H9 (cell line): ENCODE data around the gene CDKAL1. TPM values are rescaled to one million over a fixed set of nuclear protein-coding genes. Genes with fewer than 3 reads are reported as not detected.

Experiments used
- DNase-seq: peaks from one replicate; pipeline ENCODE4 v3.0.0-alpha.2; 2017
- H2AFZ ChIP-seq: one replicate; pipeline ENCODE4 v1.6.1; 2013; ENCODE audit warnings: mild to moderate bottlenecking, low read length, control low read depth, moderate library complexity
- H2AK5ac ChIP-seq: 2 replicates; pipeline ENCODE4 v1.6.1; 2013; ENCODE audit warnings: low read length, control low read depth, mixed read lengths; ENCODE audit not compliant: insufficient read length
- H2BK120ac ChIP-seq: one replicate; pipeline ENCODE4 v1.6.1; 2013; ENCODE audit warnings: low read depth, mild to moderate bottlenecking, low read length, control low read depth, inconsistent platforms; ENCODE audit not compliant: poor library complexity, severe bottlenecking
- H2BK12ac ChIP-seq: 2 replicates; pipeline ENCODE4 v1.6.1; 2013; ENCODE audit warnings: low read length, control low read depth, mixed read lengths, low read depth; ENCODE audit not compliant: insufficient read length
- H2BK15ac ChIP-seq: 2 replicates; pipeline ENCODE4 v1.6.1; 2013; ENCODE audit warnings: low read depth, low read length, control low read depth
- H2BK20ac ChIP-seq: one replicate; pipeline ENCODE4 v1.6.1; 2013; ENCODE audit warnings: low read depth, mild to moderate bottlenecking, low read length, control low read depth, inconsistent platforms; ENCODE audit not compliant: poor library complexity, severe bottlenecking
- H2BK5ac ChIP-seq: 2 replicates; pipeline ENCODE4 v1.6.1; 2013; ENCODE audit warnings: low read length, control low read depth, mixed read lengths; ENCODE audit not compliant: insufficient read length
- H3K14ac ChIP-seq: 2 replicates; pipeline ENCODE4 v1.6.1; 2013; ENCODE audit warnings: low read length, control low read depth; ENCODE audit not compliant: insufficient read depth
- H3K18ac ChIP-seq: 2 replicates; pipeline ENCODE4 v1.6.1; 2013; ENCODE audit warnings: low read depth, mild to moderate bottlenecking, mixed read lengths, low read length, control low read depth; ENCODE audit not compliant: insufficient read length
- H3K23ac ChIP-seq: 2 replicates; pipeline ENCODE4 v1.6.1; 2013; ENCODE audit warnings: low read length, control low read depth, mixed read lengths, low read depth; ENCODE audit not compliant: insufficient read length
- H3K23me2 ChIP-seq: 2 replicates; pipeline ENCODE4 v1.6.1; 2013; ENCODE audit warnings: low read depth, mild to moderate bottlenecking, mixed read lengths, low read length, control low read depth; ENCODE audit not compliant: insufficient read length, poor library complexity, severe bottlenecking
- H3K27ac ChIP-seq: 2 replicates; pipeline ENCODE4 v1.5.1; 2013; ENCODE audit warnings: low read length, control low read depth, mixed read lengths, low read depth; ENCODE audit not compliant: insufficient read length
- H3K27me3 ChIP-seq: 2 replicates; pipeline ENCODE4 v1.6.1; 2013; ENCODE audit warnings: low read length, control low read depth, inconsistent platforms; ENCODE audit not compliant: insufficient read depth
- H3K4ac ChIP-seq: 2 replicates; pipeline ENCODE4 v1.6.1; 2013; ENCODE audit warnings: low read depth, mild to moderate bottlenecking, control low read depth, inconsistent platforms, low read length, moderate library complexity
- H3K4me1 ChIP-seq: 2 replicates; pipeline ENCODE4 v1.6.1; 2013; ENCODE audit warnings: low read length, control low read depth, inconsistent platforms; ENCODE audit not compliant: insufficient read depth
- H3K4me2 ChIP-seq: 2 replicates; pipeline ENCODE4 v1.6.1; 2013; ENCODE audit warnings: low read length, control low read depth, mixed read lengths; ENCODE audit not compliant: insufficient read length, insufficient read depth
- H3K56ac ChIP-seq: 2 replicates; pipeline ENCODE4 v1.6.1; 2013; ENCODE audit warnings: low read depth, mild to moderate bottlenecking, mixed read lengths, low read length, control low read depth; ENCODE audit not compliant: insufficient read length
- H3K79me1 ChIP-seq: 2 replicates; pipeline ENCODE4 v1.6.1; 2013; ENCODE audit warnings: low read depth, mild to moderate bottlenecking, moderate library complexity, low read length, control low read depth, inconsistent platforms; ENCODE audit not compliant: insufficient read depth, poor library complexity, severe bottlenecking
- H3K79me2 ChIP-seq: 2 replicates; pipeline ENCODE4 v1.6.1; 2013; ENCODE audit warnings: low read length, control low read depth, inconsistent platforms; ENCODE audit not compliant: insufficient read depth
- H3K9ac ChIP-seq: 2 replicates; pipeline ENCODE4 v1.6.1; 2013; ENCODE audit warnings: low read length, control low read depth, mixed read lengths; ENCODE audit not compliant: insufficient read length; ENCODE audit errors: extremely low read depth
- H3K9me3 ChIP-seq: one replicate; pipeline ENCODE4 v1.6.1; 2013; ENCODE audit warnings: low read depth, low read length, inconsistent platforms; ENCODE audit not compliant: control insufficient read depth
- H3T11ph ChIP-seq: one replicate; pipeline ENCODE4 v1.6.1; 2013; ENCODE audit warnings: mild to moderate bottlenecking, low read length, control low read depth, inconsistent platforms
- H4K20me1 ChIP-seq: one replicate; pipeline ENCODE4 v1.6.1; 2013; ENCODE audit not compliant: control insufficient read depth, insufficient read length, insufficient read depth
- H4K5ac ChIP-seq: 2 replicates; pipeline ENCODE4 v1.6.1; 2013; ENCODE audit warnings: low read depth, mild to moderate bottlenecking, mixed read lengths, low read length, control low read depth; ENCODE audit not compliant: insufficient read length
- H4K8ac ChIP-seq: replicated peaks from 2 replicates; pipeline ENCODE4 v1.6.1; 2013; ENCODE audit warnings: low read length, control low read depth, mixed read lengths, low read depth; ENCODE audit not compliant: insufficient read length
- H4K91ac ChIP-seq: 2 replicates; pipeline ENCODE4 v1.6.1; 2013; ENCODE audit warnings: low read depth, mild to moderate bottlenecking, moderate library complexity, mixed read lengths, low read length, control low read depth; ENCODE audit not compliant: insufficient read length
- H3K27ac Mint-ChIP-seq, 3 experiments: 2 replicates in 2 of 3; 3 replicates in 1 of 3; pipeline ENCODE4 v1.8.0; 2020 to 2021; ENCODE audit warnings: mixed read lengths in 3 of 3, mild to moderate bottlenecking in 1 of 3, moderate library complexity in 1 of 3
- H3K27me3 Mint-ChIP-seq: 2 replicates; pipeline ENCODE4 v1.8.0; 2021; ENCODE audit warnings: low read depth, mild to moderate bottlenecking, moderate library complexity, mixed read lengths
- H3K36me3 Mint-ChIP-seq, 3 experiments: 2 replicates in 2 of 3; 3 replicates in 1 of 3; pipeline ENCODE4 v1.8.0; 2020 to 2021; ENCODE audit warnings: low read depth in 3 of 3, mixed read lengths in 3 of 3; ENCODE audit not compliant: insufficient read depth in 1 of 3
- H3K4me1 Mint-ChIP-seq, 2 experiments: 2 replicates each; pipeline ENCODE4 v1.8.0; 2020; ENCODE audit warnings: mixed read lengths in 2 of 2
- H3K4me3 Mint-ChIP-seq, 2 experiments: 2 replicates in 1 of 2; 3 replicates in 1 of 2; pipeline ENCODE4 v1.8.0; 2020 to 2021; ENCODE audit warnings: mild to moderate bottlenecking in 2 of 2, mixed read lengths in 2 of 2, moderate library complexity in 1 of 2
- H3K9me3 Mint-ChIP-seq, 2 experiments: 2 replicates in 1 of 2; 3 replicates in 1 of 2; pipeline ENCODE4 v1.8.0; 2020; ENCODE audit warnings: mild to moderate bottlenecking in 2 of 2, mixed read lengths in 2 of 2, moderate library complexity in 1 of 2
- CTCF ChIP-seq: fragments of 200-600 bp; sonication (generic); conservative IDR thresholded peaks from 3 replicates; pipeline ENCODE4 v1.8.0; 2021; ENCODE audit warnings: antibody characterized with exemption, mild to moderate bottlenecking
- WGBS: extraction: QIAGEN DNeasy Blood & Tissue Kit; methylation state at CpG from one replicate; pipeline ENCODE4 v1.1.7; 2013; ENCODE audit warnings: missing lambda C conversion rate, low lambda C conversion rate, mixed read lengths; ENCODE audit not compliant: insufficient read length; ENCODE audit errors: extremely low coverage; 5-methylcytosine and 5-hydroxymethylcytosine counted together
- total RNA-seq: library from RNA; stranded (reverse); gene quantifications from 2 replicates; pipeline ENCODE4 v1.2.1, GENCODE V29; 2021

CDKAL1 gene
- total RNA-seq, 1 experiment from 2014 or later, result 23.0 TPM

DNA sequence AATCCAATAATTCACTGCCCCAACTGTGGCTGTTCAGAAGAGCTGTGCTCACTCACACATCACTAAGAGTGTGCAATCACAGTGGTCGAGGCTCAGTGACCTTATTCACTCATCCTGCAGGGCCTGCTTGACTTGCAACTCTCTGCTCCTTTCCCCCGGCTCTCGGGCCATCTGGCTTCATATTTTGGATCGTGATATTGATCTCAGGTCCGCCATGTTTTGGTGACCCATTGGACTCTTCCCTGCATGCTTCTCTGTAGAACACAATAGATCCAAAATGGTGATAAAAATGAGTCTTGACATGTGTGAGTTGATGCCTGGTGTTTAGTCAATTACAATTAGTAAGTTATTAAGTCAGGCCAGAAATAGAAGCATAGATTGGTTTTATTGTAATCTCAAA lies 745.4 kb downstream of the CDKAL1 start:
- Histone ChIP-seq H3K27ac (no peak overlapping the region), H4K20me1 (no peaks in the 10 kb centered on the region), H3K18ac (no peak overlapping the region), H3T11ph (no peak overlapping the region), H2AFZ (no peak overlapping the region), H3K4ac (no peak overlapping the region), H3K14ac (no peak overlapping the region), H2BK15ac (no peak overlapping the region), H3K27me3 (no peaks in the 10 kb centered on the region), H3K23ac (no peak overlapping the region), H3K4me1 (peaks cover 6% of the 10 kb centered on the region; the same call in 1 of the 2 replicates), H2BK20ac (no peak overlapping the region), H4K5ac (no peak overlapping the region), H2BK120ac (no peak overlapping the region), H2BK5ac (no peak overlapping the region), H3K9ac (no peak overlapping the region), H3K4me2 (no peak overlapping the region), H4K8ac (no peak overlapping the region), H3K56ac (no peak overlapping the region), H2AK5ac (no peak overlapping the region), H3K79me2 (no peaks in the 10 kb centered on the region), H3K9me3 (no peaks in the 10 kb centered on the region), H2BK12ac (no peak overlapping the region), H3K23me2 (no peaks in the 10 kb centered on the region), H4K91ac (no peak overlapping the region), H3K79me1 (no peaks in the 10 kb centered on the region)
- Mint-ChIP-seq H3K4me1 (peaks cover 42 to 43% of the 10 kb centered on the region in 2 experiments), H3K4me3 (no peak overlapping the region), H3K27ac (no peak overlapping the region), H3K36me3 (peaks cover 0 to 4% (median 3%) of the 10 kb centered on the region in 3 experiments; a peak in 4 of 7 replicates), H3K27me3 (no peaks in the 10 kb centered on the region), H3K9me3 (peaks cover 6 to 8% of the 10 kb centered on the region in 2 experiments; a peak in 3 of 5 replicates)
- no peak for DNase-seq
- no CpG with 5 or more reads among the region's 5 CpGs for WGBS
- no peak for TF ChIP-seq CTCF
